PC-3 (cell line): ENCODE results near the gene SELENOP.

Experiments
- CTCF ChIP-seq: fragments of 300-600 bp; sonication (generic); conservative IDR thresholded peaks from 2 replicates; pipeline ENCODE4 v1.5.1; 2017; ENCODE audit warnings: antibody characterized with exemption, low read depth, mild to moderate bottlenecking, low read length
- EZH2 ChIP-seq: fragments of 300-600 bp; sonication (generic); IDR thresholded peaks from one replicate; pipeline ENCODE4 v1.6.1; 2017; ENCODE audit warnings: antibody characterized with exemption, mild to moderate bottlenecking, low read length; ENCODE audit not compliant: unreplicated experiment

GRCh38 chr5:42819745-42820144, 8.1 kb upstream of the SELENOP start:
- TF ChIP-seq CTCF (no peak), EZH2 (no peak)
